ENCODE data around the gene MSI2. TPM values are rescaled to one million over a fixed set of nuclear protein-coding genes. Genes with fewer than 3 reads are reported as not detected.
A peak's percentile ranks its signal among the peaks of the same experiment; 100 is the strongest.

MSI2 gene
- total RNA-seq, 2 experiments from 2014 or later: 113 to 114 TPM

DNA sequence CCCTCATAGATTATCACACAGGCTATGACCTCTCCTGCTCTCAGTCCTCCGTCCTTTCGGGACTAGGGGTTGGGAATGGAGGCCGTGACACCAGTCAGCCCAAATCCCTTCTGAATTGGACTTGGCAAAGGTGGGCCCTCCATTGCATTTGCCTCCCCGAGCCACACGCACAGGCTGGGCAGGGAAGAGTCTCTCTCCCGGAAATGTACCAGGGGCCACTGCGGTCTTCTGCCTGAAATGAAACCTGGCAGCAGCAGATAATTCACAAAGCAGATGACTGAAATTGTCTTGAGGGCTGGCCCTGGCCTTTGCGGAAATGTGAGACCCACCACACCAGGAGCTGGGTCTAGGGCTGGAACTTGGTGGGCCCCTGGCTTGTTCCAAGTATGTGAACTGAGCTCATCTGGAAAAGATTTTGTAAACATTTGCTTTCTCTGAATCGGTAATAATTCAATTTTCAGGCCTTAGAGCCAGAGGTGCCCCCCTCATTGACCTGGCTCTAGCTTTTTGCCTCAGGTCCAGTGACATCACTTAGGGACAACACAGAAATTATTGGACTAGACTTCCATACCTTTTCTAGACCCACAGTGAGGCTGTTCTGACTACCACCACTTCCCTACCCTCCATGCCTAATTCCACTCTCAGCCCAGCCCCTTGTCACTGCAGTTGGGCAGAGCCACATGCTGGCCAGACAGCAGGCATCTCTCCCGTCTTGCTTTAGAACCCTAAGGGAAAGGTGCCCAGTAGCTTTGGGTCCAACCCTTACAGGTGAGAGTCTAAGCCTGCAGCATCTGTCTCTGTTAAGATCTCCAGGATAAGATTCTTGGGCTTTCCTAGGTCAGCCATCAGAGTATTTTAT lies 413.6 kb downstream of the MSI2 start:
- Mint-ChIP-seq H3K4me1 (peaks cover 43% of the 10 kb centered on the region), H3K27me3 (no peaks in the 10 kb centered on the region), H3K27ac (peak overlapping the region; percentile 96), H3K36me3 (peaks cover 17% of the 10 kb centered on the region), H3K4me3 (no peak overlapping the region), H3K9me3 (no peaks in the 10 kb centered on the region)
- DNase-seq: no peak
- POLR2A ChIA-PET: no interaction called here
- no peak for ATAC-seq (ENCODE audit: low read depth)

DNA sequence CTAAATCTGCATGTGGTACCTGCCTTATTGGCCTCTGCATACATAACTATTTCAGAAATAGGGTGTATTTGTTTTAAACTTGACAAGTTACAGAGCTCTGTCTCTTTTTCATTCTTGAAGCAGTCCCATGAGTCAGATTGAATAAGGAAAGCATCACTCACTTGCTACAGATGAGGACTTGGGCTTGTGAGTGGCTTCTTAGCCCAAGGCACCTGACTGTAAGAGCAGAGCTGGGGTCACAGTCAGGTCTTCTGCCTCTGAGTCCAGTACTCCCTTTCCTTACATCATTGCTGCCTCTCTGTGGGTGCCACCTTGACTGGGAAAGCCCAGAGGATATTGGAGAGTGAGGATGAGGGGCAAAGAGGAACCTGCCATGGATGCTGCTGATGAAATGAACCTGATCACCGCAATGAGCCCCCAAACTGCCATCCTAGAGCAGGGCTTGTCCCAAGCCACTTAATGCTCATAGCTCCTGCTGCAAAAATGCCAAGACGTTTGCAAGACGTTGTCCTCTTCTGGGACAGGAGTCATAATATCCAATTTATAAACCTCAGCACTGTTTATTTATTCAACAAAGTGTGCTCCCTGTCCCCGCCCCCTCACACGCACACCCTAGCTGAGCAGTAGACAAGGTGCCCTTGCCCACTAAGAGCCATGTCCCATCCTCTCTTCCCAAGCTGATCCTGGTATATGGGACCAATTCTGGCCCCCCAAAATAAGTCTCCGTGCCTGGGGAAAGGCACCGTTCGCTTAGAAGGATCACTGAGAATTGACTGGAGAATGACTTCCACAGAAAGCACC lies 414.6 kb downstream of the MSI2 start:
- H3K4me3 Mint-ChIP-seq: no peak overlapping the region
- H3K4me1 Mint-ChIP-seq: peaks cover 43% of the 10 kb centered on the region
- peak overlapping the region; percentile 96 for H3K27ac Mint-ChIP-seq
- H3K36me3 Mint-ChIP-seq: peaks cover 17% of the 10 kb centered on the region
- no peak for ATAC-seq (ENCODE audit: low read depth)
- H3K27me3 Mint-ChIP-seq: no peaks in the 10 kb centered on the region
- DNase-seq: no peak
- POLR2A ChIA-PET: interaction anchor here (1.1 to 2.9 kb wide), 4 partner anchors 16 to 163 kb away, joined by 4 to 55 read pairs (median 7); no protein-coding TSS in a partner anchor
- no peaks in the 10 kb centered on the region for H3K9me3 Mint-ChIP-seq

DNA sequence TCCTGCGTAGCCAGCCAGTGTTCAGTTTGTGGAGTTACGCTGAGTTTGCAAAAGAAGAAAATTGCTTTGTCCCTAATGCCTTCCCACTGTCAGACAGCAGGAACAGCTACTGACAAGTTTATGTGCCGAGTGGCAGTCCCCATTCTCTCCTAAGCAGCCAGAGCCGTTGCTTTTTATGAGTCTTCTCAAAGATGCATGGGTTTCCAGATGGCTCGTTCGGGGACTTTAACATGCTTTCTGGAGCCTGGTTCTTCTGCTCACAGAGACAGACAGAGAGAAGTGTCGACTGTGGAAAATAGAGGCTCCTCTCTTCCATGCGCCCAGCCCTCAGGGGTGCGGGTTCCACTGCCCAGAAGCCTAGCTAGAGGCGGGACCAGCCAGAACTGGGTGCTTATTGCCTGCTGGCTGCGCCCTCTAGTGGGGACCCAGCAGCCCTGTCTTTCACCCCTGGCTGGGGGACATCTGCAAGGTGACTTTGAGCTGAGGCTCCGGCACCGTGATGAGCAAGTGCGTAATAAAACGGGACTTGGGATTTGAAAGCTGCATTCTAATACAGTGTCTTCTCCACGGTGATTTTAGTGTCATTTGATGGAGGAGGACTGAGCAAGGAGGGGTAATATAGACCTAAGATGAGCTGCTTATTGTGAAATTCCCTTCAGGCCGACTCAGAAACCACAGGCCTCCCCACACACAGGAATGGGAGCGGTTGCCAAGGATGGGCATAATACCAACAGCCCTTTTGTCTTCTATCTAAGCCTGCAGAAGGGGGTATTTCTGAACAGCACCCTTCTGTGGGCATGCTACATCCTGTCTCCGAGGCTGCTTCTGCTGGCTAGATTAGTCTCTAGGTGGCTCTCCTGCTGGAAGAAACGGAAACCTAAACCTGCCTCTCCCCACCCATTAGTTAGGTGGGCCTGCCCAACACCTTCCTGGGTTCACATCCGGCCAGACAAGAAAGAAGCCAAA lies 415.6 kb downstream of the MSI2 start:
- DNase-seq: peak; percentile 78
- H3K4me1 Mint-ChIP-seq: peaks cover 39% of the 10 kb centered on the region
- peak overlapping the region; percentile 73 for H3K4me3 Mint-ChIP-seq
- no peaks in the 10 kb centered on the region for H3K9me3 Mint-ChIP-seq
- H3K36me3 Mint-ChIP-seq: peaks cover 15% of the 10 kb centered on the region
- H3K27ac Mint-ChIP-seq: peak overlapping the region; percentile 96
- POLR2A ChIA-PET: interaction anchor here (1.0 to 2.9 kb wide), 6 partner anchors 17 to 415 kb away, joined by 4 to 55 read pairs (median 7); no protein-coding TSS in a partner anchor
- ATAC-seq (ENCODE audit: low read depth): peak; percentile 93
- no peaks in the 10 kb centered on the region for H3K27me3 Mint-ChIP-seq

DNA sequence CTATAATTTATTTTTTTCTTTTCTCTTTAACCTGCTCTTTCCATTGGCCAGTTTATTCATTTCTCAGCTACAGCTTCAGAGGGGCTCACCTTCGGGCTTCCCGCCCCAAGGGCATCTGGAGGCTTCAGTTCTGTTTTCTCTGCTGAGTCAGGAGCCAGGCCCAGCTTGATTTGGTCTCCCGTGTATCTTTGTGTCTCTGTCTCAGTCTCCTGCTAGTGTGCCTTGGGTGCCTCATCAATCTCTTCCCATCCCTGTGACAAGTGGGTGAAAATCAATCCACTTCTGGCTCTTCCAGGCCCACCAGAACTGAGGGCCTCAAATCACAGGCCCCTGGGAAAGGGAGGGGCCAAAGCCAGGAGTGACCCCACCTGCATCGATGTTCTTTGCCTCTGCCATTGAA lies 416.6 kb downstream of the MSI2 start:
- peak overlapping the region; percentile 73 for H3K4me3 Mint-ChIP-seq
- DNase-seq (no peak), ATAC-seq (ENCODE audit: low read depth) (no peak)
- no peaks in the 10 kb centered on the region for H3K9me3 Mint-ChIP-seq
- H3K27me3 Mint-ChIP-seq: no peaks in the 10 kb centered on the region
- H3K4me1 Mint-ChIP-seq: peaks cover 36% of the 10 kb centered on the region
- H3K27ac Mint-ChIP-seq: peak overlapping the region; percentile 96
- POLR2A ChIA-PET: interaction anchor here (1.2 to 2.9 kb wide), 2 partner anchors 72 to 86 kb away, joined by 7 to 55 read pairs; no protein-coding TSS in a partner anchor
- H3K36me3 Mint-ChIP-seq: peaks cover 14% of the 10 kb centered on the region

DNA sequence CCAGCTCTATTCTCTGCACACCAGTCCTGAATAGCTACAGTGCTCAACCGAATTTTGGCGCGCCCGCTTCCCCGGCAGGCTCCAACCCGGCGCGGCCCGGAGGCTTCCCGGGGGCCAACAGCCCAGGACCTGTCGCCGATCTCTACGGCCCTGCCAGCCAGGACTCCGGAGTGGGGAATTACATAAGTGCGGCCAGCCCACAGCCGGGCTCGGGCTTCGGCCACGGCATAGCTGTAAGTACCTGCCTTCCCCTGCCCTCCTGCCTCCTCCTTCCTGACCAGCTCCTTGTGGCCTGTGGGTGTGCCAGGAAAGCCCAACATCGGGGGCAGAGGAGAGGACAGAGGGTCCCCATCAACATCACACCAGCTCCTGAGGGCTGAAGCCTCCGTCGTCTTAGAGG lies 418.6 kb downstream of the MSI2 start:
- Mint-ChIP-seq H3K4me1 (peaks cover 33% of the 10 kb centered on the region), H3K4me3 (no peak overlapping the region), H3K27ac (no peak overlapping the region), H3K36me3 (peaks cover 3% of the 10 kb centered on the region), H3K9me3 (no peaks in the 10 kb centered on the region), H3K27me3 (no peaks in the 10 kb centered on the region)
- POLR2A ChIA-PET: no interaction called here
- ATAC-seq (ENCODE audit: low read depth) (no peak), DNase-seq (no peak)

DNA sequence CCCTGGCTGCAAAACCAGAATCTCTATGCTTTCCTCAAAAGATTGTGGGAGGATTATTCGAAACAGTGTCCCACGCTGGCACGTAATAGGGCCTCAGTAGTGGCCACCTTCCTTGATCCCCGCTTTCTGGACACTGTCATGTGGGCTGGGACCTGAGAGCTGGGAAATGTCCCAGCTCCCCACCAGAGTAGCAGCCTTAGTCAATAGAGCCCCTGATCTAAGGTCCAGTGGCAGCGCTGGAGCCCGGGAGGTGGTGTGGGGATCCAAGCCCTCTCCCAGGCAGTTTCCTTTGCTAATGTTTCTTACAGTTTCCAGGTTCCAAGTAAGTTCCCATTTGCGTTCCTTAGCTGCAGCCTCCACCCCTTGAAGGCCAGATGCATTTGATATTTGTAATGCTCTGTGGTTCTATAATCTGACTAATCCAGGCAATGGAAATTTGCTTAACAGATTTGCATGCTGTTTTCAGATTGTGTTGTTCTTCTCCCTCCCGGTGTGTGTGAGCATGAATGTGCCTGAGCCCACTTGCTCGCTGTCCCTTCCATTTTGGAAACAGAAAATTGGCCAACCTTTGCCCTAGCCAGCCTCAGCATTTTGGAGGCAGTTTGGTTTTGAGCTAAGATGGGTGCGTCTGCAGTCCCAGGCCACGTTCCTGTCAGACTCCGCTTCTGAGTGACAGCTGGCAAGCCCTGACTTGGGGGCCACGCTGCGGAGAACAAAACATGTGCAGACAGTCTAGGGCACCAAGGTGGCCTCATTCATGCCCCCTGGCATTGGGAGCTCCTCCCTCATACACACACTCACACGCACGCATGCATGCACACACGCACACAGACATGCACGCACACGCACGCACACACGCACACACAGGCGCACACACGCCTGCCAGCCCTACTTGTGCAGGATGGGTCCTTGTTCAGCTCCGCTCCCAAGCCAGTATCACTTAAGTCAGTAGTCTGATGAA lies 419.4 kb downstream of the MSI2 start:
- Mint-ChIP-seq H3K27ac (no peak overlapping the region), H3K4me1 (peaks cover 28% of the 10 kb centered on the region), H3K4me3 (no peak overlapping the region), H3K36me3 (peaks cover 3% of the 10 kb centered on the region), H3K27me3 (no peaks in the 10 kb centered on the region), H3K9me3 (no peaks in the 10 kb centered on the region)
- POLR2A ChIA-PET: no interaction called here
- DNase-seq (no peak), ATAC-seq (ENCODE audit: low read depth) (no peak)

DNA sequence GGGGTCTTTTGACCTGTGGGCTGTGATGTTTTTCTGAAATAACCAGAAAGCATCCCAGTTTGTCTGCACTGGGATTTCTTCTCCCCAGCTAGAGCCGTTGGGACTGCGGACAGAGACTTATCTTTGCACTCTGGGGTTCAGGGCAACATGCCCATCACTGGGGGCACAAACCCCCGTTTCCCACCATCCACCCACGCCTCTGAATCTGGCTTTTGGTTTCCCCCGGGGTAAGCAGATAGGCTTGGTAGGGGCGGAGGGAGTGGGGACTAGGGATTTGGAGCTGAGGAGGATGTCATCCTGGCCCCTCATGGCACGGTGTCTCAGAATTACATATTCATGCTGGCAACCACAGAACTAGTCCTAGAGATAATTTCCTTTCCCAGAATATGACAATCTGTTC lies 420.2 kb downstream of the MSI2 start:
- Mint-ChIP-seq H3K4me1 (peaks cover 21% of the 10 kb centered on the region), H3K27me3 (no peaks in the 10 kb centered on the region), H3K27ac (peak overlapping the region; percentile 22), H3K4me3 (no peak overlapping the region), H3K36me3 (peaks cover 3% of the 10 kb centered on the region), H3K9me3 (no peaks in the 10 kb centered on the region)
- no peak for ATAC-seq (ENCODE audit: low read depth)
- POLR2A ChIA-PET: no interaction called here
- no peak for DNase-seq

DNA sequence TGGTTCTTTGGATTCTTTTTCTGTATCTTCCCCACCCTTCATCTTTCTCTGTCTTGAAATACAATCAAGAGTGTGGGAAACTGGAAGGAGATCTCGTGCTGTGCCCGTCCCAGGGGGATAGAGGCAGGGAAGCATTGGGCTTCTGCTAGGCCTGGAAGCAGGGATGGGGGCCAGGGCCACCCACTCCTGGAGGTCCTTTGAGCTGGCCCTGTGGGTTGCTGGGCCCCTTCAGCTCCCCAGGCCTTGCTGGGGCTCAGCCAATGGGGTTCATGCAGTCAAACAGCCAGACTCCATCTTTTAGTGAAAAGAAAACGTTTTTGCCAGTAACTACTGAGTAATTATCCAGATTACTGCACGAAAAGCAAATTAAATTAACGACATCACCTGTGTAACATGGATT lies 421.0 kb downstream of the MSI2 start:
- H3K9me3 Mint-ChIP-seq: no peaks in the 10 kb centered on the region
- ATAC-seq (ENCODE audit: low read depth): no peak
- DNase-seq: no peak

DNA sequence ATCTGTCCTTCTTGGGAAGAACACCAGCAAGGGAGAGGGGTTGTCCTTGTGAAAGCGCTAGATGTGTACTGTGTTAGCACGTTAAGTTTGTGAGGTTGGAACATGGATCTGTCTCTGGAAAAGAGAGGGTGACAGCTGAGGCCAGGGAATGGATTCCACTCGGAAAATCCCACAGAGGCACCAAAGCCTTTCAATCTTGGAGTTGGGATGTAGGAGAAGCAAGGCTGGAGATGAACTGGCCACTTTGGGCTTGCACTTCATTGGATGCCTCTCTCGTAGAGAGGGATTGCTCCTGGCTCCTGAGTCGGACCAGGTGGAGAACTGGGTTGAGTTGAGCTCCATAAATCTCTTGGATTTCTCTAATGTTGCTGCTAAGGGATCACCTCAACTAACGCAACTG lies 421.5 kb downstream of the MSI2 start:
- H3K4me3 Mint-ChIP-seq: no peak overlapping the region
- POLR2A ChIA-PET: no interaction called here
- DNase-seq (no peak), ATAC-seq (ENCODE audit: low read depth) (no peak)
- no peak overlapping the region for H3K27ac Mint-ChIP-seq
- no peaks in the 10 kb centered on the region for H3K9me3 Mint-ChIP-seq
- peaks cover 8% of the 10 kb centered on the region for H3K4me1 Mint-ChIP-seq
- peaks cover 2% of the 10 kb centered on the region for H3K36me3 Mint-ChIP-seq
- no peaks in the 10 kb centered on the region for H3K27me3 Mint-ChIP-seq

More for the DNA sequence above, 421.0 kb downstream of the MSI2 start:
- no peaks in the 10 kb centered on the region for H3K27me3 Mint-ChIP-seq
- H3K27ac Mint-ChIP-seq: no peak overlapping the region
- POLR2A ChIA-PET: no interaction called here
- H3K4me3 Mint-ChIP-seq: no peak overlapping the region
- peaks cover 14% of the 10 kb centered on the region for H3K4me1 Mint-ChIP-seq
- H3K36me3 Mint-ChIP-seq: peaks cover 2% of the 10 kb centered on the region

DNA sequence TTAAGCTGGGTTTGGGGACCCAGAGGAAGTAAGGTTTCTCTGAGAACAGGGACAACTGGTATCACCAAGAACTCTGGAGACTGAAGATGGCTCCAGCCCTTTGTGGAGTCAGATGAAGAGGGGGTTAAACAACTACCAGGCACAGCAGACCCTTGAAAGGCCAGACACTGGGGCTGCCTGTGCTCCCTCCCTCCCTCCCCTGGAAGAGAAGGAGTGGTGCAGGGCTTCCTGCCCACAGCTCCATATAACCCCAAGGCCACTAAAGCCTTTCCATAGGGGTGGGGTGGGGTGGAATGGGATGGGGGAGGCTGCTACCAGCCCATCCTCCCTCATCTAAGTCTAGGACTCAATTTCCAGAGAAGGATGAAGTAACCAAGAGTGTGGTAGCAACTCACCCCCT lies 422.1 kb downstream of the MSI2 start:
- H3K4me1 Mint-ChIP-seq: peaks cover 5% of the 10 kb centered on the region
- H3K4me3 Mint-ChIP-seq: no peak overlapping the region
- no peak for DNase-seq
- no peak overlapping the region for H3K27ac Mint-ChIP-seq
- no peak for ATAC-seq (ENCODE audit: low read depth)
- H3K27me3 Mint-ChIP-seq: no peaks in the 10 kb centered on the region
- H3K36me3 Mint-ChIP-seq: peaks cover 2% of the 10 kb centered on the region
- H3K9me3 Mint-ChIP-seq: no peaks in the 10 kb centered on the region
- POLR2A ChIA-PET: no interaction called here

DNA sequence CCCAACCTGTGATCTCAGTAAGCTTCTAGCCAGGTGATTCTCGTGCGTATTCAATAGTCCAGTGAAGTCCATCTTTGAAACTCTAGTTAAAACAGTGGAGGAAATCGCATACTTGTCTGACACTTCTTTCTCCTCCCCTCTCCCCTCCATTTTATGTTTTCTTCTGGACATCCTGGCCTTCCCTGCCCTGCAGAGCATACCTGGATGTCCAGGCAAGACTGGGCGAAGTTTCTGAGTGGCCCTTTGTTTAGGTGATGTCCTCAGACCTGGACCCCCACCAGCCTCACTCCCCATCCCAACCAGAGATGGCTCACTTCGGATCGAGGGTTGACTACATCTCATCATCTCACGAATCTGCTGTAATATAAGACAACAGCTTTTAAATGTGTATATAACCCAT lies 423.0 kb downstream of the MSI2 start:
- no peaks in the 10 kb centered on the region for H3K27me3 Mint-ChIP-seq
- H3K4me3 Mint-ChIP-seq: no peak overlapping the region
- POLR2A ChIA-PET: interaction anchor here (0.7 kb wide), 1 partner anchor 397 kb away, joined by 3 read pairs; no protein-coding TSS in a partner anchor
- H3K9me3 Mint-ChIP-seq: no peaks in the 10 kb centered on the region
- H3K36me3 Mint-ChIP-seq: peaks cover 3% of the 10 kb centered on the region
- DNase-seq: no peak
- no peak for ATAC-seq (ENCODE audit: low read depth)
- H3K27ac Mint-ChIP-seq: no peak overlapping the region
- peaks cover 4% of the 10 kb centered on the region for H3K4me1 Mint-ChIP-seq
